ENCODE measurements around the gene DHRS2.
A peak's percentile ranks its signal among the peaks of the same experiment; 100 is the strongest.
"Not testable (repeated sequence)": the region's sequence is repeated elsewhere in the genome, so short reads cannot be mapped to it uniquely, and the experiment has no call there.

Gene DHRS2

GRCh38 chr14:23636317-23637211, at the start of gene DHRS2:
TSS of gene DHRS2 (plus strand) at chr14:23636364. CDS start at chr14:23638865, 2,501 bp downstream.
- DNase-seq, result no peak

- DNase-seq, result peak; percentile 78
These were observed 47.1 kb upstream of the DHRS2 start for GRCh38 chr14:23588884-23589598.

GRCh38 chr14:23589606-23590005, 46.6 kb upstream of the DHRS2 start:
- DNase-seq, result no peak

- no peak for DNase-seq
These were observed 46.0 kb upstream of the DHRS2 start for GRCh38 chr14:23590198-23590597.

- DNase-seq, result not testable (repeated sequence)
These were observed 42.0 kb upstream of the DHRS2 start for GRCh38 chr14:23594191-23594590.

GRCh38 chr14:23600322-23600707, 35.8 kb upstream of the DHRS2 start:
- no peak for DNase-seq

GRCh38 chr14:23600806-23601205, 35.4 kb upstream of the DHRS2 start:
- DNase-seq, result no peak

- DNase-seq, result no peak
These were observed 34.7 kb upstream of the DHRS2 start for GRCh38 chr14:23601424-23601823.

- DNase-seq, result no peak
These were observed 34.4 kb upstream of the DHRS2 start for GRCh38 chr14:23601845-23602180.

- DNase-seq, result no peak
These were observed 33.7 kb upstream of the DHRS2 start for GRCh38 chr14:23602181-23603095.

- DNase-seq, result no peak
These were observed 33.1 kb upstream of the DHRS2 start for GRCh38 chr14:23603103-23603502.

- no peak for DNase-seq
These were observed 32.0 kb upstream of the DHRS2 start for GRCh38 chr14:23604148-23604547.

GRCh38 chr14:23604675-23605170, 31.4 kb upstream of the DHRS2 start:
- no peak for DNase-seq

GRCh38 chr14:23605931-23606585, 30.1 kb upstream of the DHRS2 start:
- no peak for DNase-seq

GRCh38 chr14:23608454-23608853, 27.7 kb upstream of the DHRS2 start:
- DNase-seq, result no peak

- no peak for DNase-seq
These were observed 27.2 kb upstream of the DHRS2 start for GRCh38 chr14:23609001-23609400.

- not testable (repeated sequence) for DNase-seq
These were observed 26.6 kb upstream of the DHRS2 start for GRCh38 chr14:23609411-23610089.

GRCh38 chr14:23610090-23610814, 25.9 kb upstream of the DHRS2 start:
- DNase-seq, result no peak

GRCh38 chr14:23610815-23611289, 25.3 kb upstream of the DHRS2 start:
- no peak for DNase-seq

- no peak for DNase-seq
These were observed 23.8 kb upstream of the DHRS2 start for GRCh38 chr14:23612354-23612732.

GRCh38 chr14:23612802-23613201, 23.4 kb upstream of the DHRS2 start:
- no peak for DNase-seq
